Measurements from ENCODE around the gene FAM13C.

GRCh38 chr10:59350558-59350957 lies 11.8 kb downstream of the FAM13C start:
- TF ChIP-seq POLR2A (IDR thresholded peaks at IDR 0.05; ENCODE audit: low read length) (no peak), CTCF (IDR thresholded peaks at IDR 0.05) (no peak), HDAC2 (IDR thresholded peaks at IDR 0.05) (no peak)
